Brain microvascular endothelial cell (primary cell): ENCODE measurements around the gene TEDC1.

Experiments
- DNase-seq: peaks from one replicate; pipeline ENCODE4 v3.0.0-alpha.2; 2020
- H3K27ac ChIP-seq: fragments of 250-450 bp; sonication (Bioruptor Pico); 2 replicates; pipeline ENCODE4 v1.5.1; 2020; ENCODE audit warnings: mild to moderate bottlenecking, moderate library complexity
- H3K27me3 ChIP-seq: fragments of 250-450 bp; sonication (Bioruptor Pico); replicated peaks from 2 replicates; pipeline ENCODE4 v1.5.1; 2020; ENCODE audit warnings: mild to moderate bottlenecking
- H3K36me3 ChIP-seq: fragments of 250-450 bp; sonication (Bioruptor Pico); replicated peaks from 2 replicates; pipeline ENCODE4 v1.5.1; 2020; ENCODE audit warnings: mild to moderate bottlenecking
- H3K4me3 ChIP-seq: 2 replicates; pipeline ENCODE4 v1.5.1; 2011; ENCODE audit warnings: low read depth, mild to moderate bottlenecking, control low read depth, low read length, moderate library complexity
- CTCF ChIP-seq: IDR thresholded peaks from 2 replicates; pipeline ENCODE4 v1.5.1; 2011; ENCODE audit warnings: low read depth, mild to moderate bottlenecking, moderate library complexity, low read length, control low read depth, inconsistent platforms; ENCODE audit errors: missing control alignments
- in situ Hi-C: cut with HindIII; loops from 2 replicates; pipeline ENCODE4 v1.10.0; 2017; ENCODE audit warnings: low sequenced_read_pairs, low pct_ligation_motif_present

Gene TEDC1

GRCh38 chr14:105455086-105455640, 35.9 kb upstream of the TEDC1 start:
- H3K27ac ChIP-seq = no peak overlapping the region
- in situ Hi-C loops = no loop called here
- no peak for TF ChIP-seq CTCF
- no peak for DNase-seq
- H3K27me3 ChIP-seq = no peaks in the 10 kb centered on the region
- no peak overlapping the region for H3K4me3 ChIP-seq
- peaks cover 48% of the 10 kb centered on the region for H3K36me3 ChIP-seq

DNA sequence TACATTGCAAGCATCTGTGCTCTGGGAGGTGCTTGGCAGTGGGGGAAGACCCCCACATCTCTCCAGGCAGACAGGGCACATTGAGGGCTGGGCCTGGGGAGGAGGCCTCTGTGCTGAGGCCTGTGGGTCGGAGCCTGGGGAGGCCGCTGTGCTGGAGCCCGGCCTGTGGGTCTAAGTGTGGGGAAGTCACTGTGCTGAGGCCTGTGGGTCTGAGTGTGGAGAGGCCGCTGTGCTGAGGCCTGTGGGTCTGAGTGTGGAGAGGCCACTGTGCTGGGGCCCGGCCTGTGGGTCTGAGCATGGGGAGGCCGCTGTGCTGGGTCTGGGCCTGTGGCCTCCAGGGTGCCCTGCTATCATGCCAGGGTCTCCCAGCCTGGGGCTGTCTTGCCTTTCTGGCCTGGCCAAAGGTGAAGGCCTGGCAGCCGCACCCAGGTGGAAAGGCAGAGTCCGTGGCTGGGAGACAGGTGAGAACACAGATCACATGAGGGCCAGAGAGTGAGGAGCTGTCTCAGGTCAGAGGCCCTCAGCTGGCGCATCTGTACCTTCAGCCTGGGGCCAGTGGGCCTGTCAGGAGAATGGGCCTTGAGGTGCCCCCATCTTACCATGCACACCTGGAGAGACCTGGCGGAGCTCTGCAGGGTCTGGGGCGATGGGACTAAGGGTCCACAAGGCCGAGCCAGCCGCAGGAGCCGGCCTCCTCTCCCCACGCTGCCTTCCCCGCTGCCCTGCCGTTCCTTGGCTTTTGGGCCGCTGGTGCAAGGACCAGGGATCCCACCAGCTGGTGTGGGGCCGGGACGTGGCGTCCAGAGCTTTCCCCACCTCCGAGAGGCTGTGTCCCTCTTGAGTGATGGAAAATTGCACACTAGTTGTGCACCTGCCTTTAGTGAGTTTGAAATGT, 35.0 kb upstream of the TEDC1 start:
- no peak for TF ChIP-seq CTCF
- Histone ChIP-seq H3K27ac (no peak overlapping the region), H3K36me3 (peaks cover 48% of the 10 kb centered on the region), H3K27me3 (no peaks in the 10 kb centered on the region), H3K4me3 (no peak overlapping the region)
- DNase-seq = no peak
- in situ Hi-C loops = no loop called here

DNA sequence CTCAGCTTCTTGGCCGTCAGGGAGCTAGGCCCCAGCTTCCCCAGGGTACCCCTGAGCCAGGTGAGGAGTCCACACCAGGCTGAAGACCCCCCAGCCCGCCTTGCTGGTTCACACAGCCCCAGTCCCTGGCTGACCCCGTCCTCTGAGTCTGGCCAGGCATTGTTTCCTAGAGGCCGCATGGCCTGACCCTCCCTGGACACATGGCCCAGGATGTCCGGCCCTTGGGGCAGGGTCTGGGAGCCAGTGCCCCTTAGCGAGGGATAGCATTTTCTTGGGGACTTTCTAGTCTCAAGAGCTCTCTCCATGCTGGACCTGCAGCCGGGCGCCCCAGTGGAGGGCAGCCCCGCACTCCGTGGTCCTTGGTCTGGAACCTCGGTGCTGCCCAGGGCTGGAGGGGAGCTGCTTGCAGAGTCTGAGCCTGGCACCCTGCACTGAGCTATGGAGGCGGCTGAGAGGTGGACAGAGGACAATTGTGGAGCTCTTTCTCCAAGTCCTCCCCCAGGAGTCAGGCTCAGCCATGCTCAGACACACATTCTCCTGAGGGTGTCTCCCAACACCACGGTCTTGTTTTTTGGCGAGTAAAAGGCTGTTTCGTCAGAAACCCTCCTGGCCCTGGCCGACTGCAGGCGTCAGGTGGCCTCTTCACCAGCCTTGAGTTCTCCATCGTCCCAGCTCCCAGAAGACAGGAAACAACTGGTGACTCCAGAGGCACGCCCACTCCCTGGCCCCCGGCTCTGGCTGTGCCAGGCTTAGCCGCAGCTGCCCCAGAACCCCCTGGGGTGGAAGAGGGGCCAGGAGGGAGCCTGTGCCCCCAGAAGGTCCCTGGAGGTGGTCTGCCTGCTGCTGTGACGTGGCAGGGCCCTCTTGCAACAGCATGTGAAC, 34.1 kb upstream of the TEDC1 start:
- no peak overlapping the region for H3K27ac ChIP-seq
- no peaks in the 10 kb centered on the region for H3K27me3 ChIP-seq
- TF ChIP-seq CTCF = no peak
- in situ Hi-C loops = no loop called here
- DNase-seq = no peak
- H3K36me3 ChIP-seq = peaks cover 54% of the 10 kb centered on the region
- H3K4me3 ChIP-seq = no peak overlapping the region

- no peak overlapping the region for H3K4me3 ChIP-seq
- no peak for TF ChIP-seq CTCF
- H3K27ac ChIP-seq = no peak overlapping the region
- in situ Hi-C loops = no loop called here
- DNase-seq = no peak
- peaks cover 55% of the 10 kb centered on the region for H3K36me3 ChIP-seq
- no peaks in the 10 kb centered on the region for H3K27me3 ChIP-seq
These were observed 33.0 kb upstream of the TEDC1 start for GRCh38 chr14:105458010-105458409.

GRCh38 chr14:105458571-105458970, 32.5 kb upstream of the TEDC1 start:
- Histone ChIP-seq H3K36me3 (peaks cover 53% of the 10 kb centered on the region), H3K27me3 (no peaks in the 10 kb centered on the region), H3K27ac (no peak overlapping the region), H3K4me3 (no peak overlapping the region)
- no peak for TF ChIP-seq CTCF
- no peak for DNase-seq
- in situ Hi-C loops = no loop called here
